Measurements from ENCODE around the gene CDK5.
A peak's percentile ranks its signal among the peaks of the same experiment; 100 is the strongest.
"Not testable (repeated sequence)": the region's sequence is repeated elsewhere in the genome, so short reads cannot be mapped to it uniquely, and the experiment has no call there.

CDK5 gene

DNA sequence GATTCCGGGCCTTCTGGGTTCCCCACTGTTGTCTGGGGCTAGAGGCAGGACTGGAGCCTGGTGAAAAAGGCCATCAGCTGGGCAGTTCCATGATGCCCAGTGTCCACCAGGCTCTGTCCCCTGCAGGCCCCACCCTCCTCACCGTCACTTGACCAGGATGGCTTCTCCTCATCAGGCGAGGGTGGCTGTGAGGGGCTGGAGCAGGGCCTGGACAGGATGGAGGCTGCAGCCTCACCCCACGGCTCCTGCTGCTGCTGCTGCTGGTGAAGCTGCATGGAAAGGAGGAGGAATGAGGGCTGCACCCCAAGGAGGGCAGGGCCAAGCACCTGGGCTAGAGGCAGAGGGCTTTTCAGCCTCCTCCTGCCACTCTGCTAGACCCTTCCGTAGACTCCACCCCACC is 41.7 kb downstream of the CDK5 start:
- TF ChIP-seq, protein P1, sequence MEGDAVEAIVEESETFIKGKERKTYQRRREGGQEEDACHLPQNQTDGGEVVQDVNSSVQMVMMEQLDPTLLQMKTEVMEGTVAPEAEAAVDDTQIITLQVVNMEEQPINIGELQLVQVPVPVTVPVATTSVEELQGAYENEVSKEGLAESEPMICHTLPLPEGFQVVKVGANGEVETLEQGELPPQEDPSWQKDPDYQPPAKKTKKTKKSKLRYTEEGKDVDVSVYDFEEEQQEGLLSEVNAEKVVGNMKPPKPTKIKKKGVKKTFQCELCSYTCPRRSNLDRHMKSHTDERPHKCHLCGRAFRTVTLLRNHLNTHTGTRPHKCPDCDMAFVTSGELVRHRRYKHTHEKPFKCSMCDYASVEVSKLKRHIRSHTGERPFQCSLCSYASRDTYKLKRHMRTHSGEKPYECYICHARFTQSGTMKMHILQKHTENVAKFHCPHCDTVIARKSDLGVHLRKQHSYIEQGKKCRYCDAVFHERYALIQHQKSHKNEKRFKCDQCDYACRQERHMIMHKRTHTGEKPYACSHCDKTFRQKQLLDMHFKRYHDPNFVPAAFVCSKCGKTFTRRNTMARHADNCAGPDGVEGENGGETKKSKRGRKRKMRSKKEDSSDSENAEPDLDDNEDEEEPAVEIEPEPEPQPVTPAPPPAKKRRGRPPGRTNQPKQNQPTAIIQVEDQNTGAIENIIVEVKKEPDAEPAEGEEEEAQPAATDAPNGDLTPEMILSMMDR (IDR thresholded peaks at IDR 0.05; ENCODE audit: low read length, missing control alignments) = no peak
- no peak for DNase-seq (ENCODE audit: low read depth)
- H3K4me3 ChIP-seq (replicated peaks; ENCODE audit: low read depth, low read length) = no peak overlapping the region

DNA sequence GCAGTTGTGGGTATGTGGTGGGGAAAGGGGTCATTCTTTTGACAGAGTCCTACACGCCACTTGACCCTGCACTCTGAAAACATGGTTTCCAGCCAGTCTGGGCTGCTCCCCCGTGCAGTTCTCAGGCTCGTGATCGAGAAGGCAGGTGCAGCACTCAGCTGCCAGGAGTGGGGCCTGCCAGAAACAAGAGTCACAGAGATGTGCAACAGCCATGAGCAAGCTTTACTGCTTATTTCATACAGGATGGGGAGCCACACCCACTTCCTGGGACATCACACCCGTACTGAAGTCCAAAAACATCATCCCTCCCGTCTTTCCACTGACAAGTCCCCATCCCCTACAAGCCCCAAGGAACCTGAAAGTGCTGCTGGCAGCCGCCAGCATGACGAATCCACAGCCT is 42.7 kb downstream of the CDK5 start:
- no peak overlapping the region for H3K4me3 ChIP-seq (replicated peaks; ENCODE audit: low read depth, low read length)
- TF ChIP-seq, protein P1 (IDR thresholded peaks at IDR 0.05; ENCODE audit: low read length, missing control alignments) = no peak
- DNase-seq (ENCODE audit: low read depth) = no peak

DNA sequence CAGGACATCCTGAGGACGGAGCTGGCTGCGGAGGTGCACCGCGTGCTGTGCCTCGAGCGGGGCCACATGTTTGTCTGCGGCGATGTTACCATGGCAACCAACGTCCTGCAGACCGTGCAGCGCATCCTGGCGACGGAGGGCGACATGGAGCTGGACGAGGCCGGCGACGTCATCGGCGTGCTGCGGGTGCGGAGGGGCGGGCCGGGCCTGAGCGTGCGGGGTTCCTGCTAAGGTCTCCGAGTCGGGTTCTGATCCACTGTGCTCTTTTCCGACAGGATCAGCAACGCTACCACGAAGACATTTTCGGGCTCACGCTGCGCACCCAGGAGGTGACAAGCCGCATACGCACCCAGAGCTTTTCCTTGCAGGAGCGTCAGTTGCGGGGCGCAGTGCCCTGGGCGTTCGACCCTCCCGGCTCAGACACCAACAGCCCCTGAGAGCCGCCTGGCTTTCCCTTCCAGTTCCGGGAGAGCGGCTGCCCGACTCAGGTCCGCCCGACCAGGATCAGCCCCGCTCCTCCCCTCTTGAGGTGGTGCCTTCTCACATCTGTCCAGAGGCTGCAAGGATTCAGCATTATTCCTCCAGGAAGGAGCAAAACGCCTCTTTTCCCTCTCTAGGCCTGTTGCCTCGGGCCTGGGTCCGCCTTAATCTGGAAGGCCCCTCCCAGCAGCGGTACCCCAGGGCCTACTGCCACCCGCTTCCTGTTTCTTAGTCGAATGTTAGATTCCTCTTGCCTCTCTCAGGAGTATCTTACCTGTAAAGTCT is 43.8 kb downstream of the CDK5 start:
- H3K4me3 ChIP-seq (replicated peaks; ENCODE audit: low read depth, low read length) = peak overlapping the region; percentile 24
- peak; percentile 56 for DNase-seq (ENCODE audit: low read depth)
- TF ChIP-seq, protein P1 (IDR thresholded peaks at IDR 0.05; ENCODE audit: low read length, missing control alignments) = no peak

DNA sequence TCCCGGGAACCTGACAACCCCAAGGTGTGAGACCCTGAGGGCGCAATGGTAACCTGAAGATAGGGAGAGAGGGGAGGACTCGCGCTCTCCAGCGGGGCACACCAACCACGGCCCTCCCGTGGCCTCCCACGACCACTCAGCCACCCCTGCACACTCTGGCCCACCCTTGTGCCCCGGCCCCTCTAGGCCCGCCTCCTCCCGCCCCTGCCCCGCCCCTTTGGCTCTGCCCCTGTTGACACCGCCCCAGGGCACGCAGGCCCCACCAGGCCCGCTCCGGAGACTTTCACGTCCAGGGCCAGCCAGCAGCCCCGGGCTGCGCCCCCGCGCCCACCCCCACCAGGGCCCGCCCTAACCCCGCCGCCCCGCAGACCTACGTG is 44.4 kb downstream of the CDK5 start:
- TF ChIP-seq, protein P1 (IDR thresholded peaks at IDR 0.05; ENCODE audit: low read length, missing control alignments) = no peak
- no peak for DNase-seq (ENCODE audit: low read depth)
- H3K4me3 ChIP-seq (replicated peaks; ENCODE audit: low read depth, low read length) = no peak overlapping the region

DNA sequence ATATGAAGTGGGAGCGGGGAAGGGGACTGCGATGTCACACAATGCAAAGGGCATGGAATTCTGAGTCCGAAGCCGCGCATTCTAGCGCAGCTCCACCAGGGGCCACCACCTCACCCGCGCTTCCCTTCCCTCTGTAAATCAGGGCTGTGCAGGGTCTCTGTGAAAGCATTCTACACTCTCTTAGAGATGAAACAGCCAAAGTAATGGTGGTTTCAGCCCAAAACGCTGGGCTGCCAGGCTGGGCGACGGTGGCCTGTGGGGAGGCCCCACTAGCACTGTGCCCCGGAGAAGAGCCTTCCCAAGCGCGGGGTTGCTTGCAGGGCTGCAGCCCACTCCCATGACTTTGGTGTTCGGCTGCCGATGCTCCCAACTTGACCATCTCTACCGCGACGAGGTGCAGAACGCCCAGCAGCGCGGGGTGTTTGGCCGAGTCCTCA is 44.8 kb downstream of the CDK5 start:
- TF ChIP-seq, protein P1 (IDR thresholded peaks at IDR 0.05; ENCODE audit: low read length, missing control alignments) = peak; percentile 70
- DNase-seq (ENCODE audit: low read depth) = peak; percentile 49
- no peak overlapping the region for H3K4me3 ChIP-seq (replicated peaks; ENCODE audit: low read depth, low read length)

DNA sequence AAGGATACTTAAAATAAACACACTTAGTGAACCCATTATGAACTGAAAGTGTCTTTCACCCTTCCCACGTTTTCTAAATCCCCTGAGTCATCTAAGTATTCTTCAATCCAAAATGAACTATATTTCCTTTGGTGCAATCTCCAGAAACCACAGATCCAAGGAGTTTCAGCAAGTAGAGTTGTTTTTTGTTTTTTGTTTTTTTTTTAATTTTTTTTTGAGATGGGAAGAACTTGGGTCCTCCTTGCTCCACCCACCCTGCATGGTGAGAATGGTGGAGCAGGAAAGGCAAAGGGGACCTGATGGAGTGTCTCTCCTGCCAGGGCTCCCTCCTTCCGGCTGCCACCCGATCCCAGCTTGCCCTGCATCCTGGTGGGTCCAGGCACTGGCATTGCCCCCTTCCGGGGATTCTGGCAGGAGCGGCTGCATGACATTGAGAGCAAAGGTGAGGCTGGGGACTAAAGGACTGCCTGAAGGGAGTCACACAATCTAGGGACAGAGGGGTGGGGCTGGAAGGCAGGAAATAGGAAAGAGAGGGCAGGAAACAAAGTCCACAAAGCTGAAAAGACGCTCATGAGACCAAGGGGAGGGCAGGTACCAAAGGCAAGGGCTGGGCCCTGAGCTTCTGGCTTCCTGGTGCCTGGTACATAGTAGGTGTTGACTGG is 45.5 kb downstream of the CDK5 start:
- TF ChIP-seq, protein P1 (IDR thresholded peaks at IDR 0.05; ENCODE audit: low read length, missing control alignments) = no peak
- no peak for DNase-seq (ENCODE audit: low read depth)
- no peak overlapping the region for H3K4me3 ChIP-seq (replicated peaks; ENCODE audit: low read depth, low read length)

DNA sequence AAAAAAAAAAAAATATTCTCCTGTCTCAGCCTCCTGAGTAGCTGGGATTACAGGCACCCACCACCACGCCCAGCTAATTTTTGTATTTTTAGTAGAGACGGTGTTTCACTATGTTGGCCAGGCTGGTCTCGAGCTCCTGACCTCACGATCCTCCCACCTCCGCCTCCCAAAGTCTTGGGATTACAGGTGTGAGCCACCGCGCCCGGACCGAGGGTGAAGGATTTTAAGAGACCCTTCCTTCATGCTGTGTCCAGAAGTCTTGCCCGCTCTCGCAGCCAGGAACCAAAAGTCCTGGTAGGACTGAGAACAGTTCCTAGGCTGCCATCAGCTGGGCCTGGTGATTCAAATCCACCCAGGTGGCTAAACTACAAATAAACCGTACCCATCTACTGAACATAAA is 46.1 kb downstream of the CDK5 start:
- not testable (repeated sequence) for DNase-seq (ENCODE audit: low read depth); H3K4me3 ChIP-seq (replicated peaks; ENCODE audit: low read depth, low read length)
